ENCODE measurements around the gene SESN1. TPM values are rescaled to one million over a fixed set of nuclear protein-coding genes. Genes with fewer than 3 reads are reported as not detected.
"Not testable (repeated sequence)": the region's sequence is repeated elsewhere in the genome, so short reads cannot be mapped to it uniquely, and the experiment has no call there.

The SESN1 gene
- total RNA-seq, 2 experiments from 2014 or later, result 9.3 to 10.6 TPM

DNA sequence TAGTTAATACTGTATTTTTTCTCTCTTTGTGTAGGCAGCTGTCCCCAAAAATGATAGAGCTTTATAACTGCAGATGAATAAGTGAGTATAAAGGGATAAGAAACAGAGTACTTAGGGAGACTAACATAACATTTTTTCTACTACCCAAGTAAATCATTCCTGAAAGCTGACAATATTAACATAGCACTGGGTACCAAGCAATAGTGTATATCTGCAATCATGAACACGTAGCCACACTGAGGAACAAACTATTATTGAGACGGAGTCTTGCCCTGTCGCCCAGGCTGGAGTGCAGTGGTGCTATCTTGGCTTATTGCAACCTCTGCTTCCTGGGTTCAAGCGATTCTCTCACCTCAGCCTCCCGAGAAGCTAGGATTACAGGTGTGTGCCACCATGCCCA lies 105.9 kb downstream of the SESN1 start:
- H3K36me3 Mint-ChIP-seq, result peaks cover 37% of the 10 kb centered on the region
- H3K4me3 Mint-ChIP-seq, result no peak overlapping the region
- no peaks in the 10 kb centered on the region for H3K9me3 Mint-ChIP-seq
- no peaks in the 10 kb centered on the region for H3K4me1 Mint-ChIP-seq (ENCODE audit: low read depth)
- no peaks in the 10 kb centered on the region for H3K27me3 Mint-ChIP-seq
- H3K27ac Mint-ChIP-seq, result no peak overlapping the region
- ChIA-PET POLR2A (no interaction called here), CTCF (no interaction called here)
- intact Hi-C loops (cut with micrococcal nuclease), result no loop called here
- DNase-seq, result no peak

DNA sequence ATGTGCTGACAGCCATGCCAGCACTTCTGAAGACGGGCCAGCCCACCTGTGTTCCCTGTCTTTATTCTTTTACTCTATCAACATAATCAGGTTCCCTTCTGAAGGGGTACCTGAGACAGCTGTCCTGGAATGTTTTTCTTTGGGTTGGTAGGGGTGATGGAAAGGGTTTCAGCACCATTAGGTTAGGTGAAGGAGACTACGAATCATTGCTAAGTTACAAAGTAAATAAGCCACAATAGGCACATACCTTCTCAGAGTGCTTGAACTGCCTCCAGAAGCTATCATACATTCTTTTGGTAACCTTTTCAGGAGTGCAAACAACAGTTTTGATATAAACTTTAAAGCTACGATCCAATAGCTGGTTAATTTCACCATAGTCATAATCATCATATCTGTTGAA lies 106.3 kb downstream of the SESN1 start:
- Mint-ChIP-seq H3K9me3 (no peaks in the 10 kb centered on the region), H3K27me3 (no peaks in the 10 kb centered on the region), H3K4me1 (ENCODE audit: low read depth) (no peaks in the 10 kb centered on the region), H3K4me3 (no peak overlapping the region), H3K36me3 (peaks cover 37% of the 10 kb centered on the region), H3K27ac (no peak overlapping the region)
- DNase-seq, result no peak
- CTCF ChIA-PET, result interaction anchor here (0.9 kb wide), 1 partner anchor 19 kb away, joined by 3 read pairs; no protein-coding TSS in a partner anchor
- POLR2A ChIA-PET, result no interaction called here
- intact Hi-C loops (cut with micrococcal nuclease), result no loop called here

DNA sequence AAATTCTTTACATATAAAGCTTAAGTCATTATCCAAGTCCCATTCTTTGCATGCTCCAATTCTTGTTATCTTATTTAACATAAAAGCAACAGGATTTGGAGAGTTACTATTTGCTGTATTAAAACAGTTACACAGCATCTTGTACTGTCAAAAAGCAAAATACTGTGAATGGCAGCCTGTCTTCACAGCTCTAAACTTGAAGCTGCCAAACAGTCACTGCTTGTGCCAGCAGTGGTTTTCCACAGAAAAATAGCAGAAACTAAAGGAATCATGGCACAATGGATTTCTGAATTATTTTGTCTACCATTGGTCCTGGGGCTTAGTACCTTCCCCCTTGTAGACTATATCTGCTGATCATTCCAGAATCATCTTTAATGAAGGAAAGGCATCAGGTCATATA lies 107.5 kb downstream of the SESN1 start:
- ChIA-PET POLR2A (interaction anchor here (0.6 kb wide), 1 partner anchor 121 kb away, joined by 4 read pairs; no protein-coding TSS in a partner anchor), CTCF (interaction anchor here (0.8 kb wide), 1 partner anchor 32 kb away, joined by 3 read pairs; no protein-coding TSS in a partner anchor)
- no peak for DNase-seq
- Mint-ChIP-seq H3K4me3 (no peak overlapping the region), H3K4me1 (ENCODE audit: low read depth) (no peaks in the 10 kb centered on the region), H3K27me3 (no peaks in the 10 kb centered on the region), H3K36me3 (peaks cover 35% of the 10 kb centered on the region), H3K9me3 (no peaks in the 10 kb centered on the region), H3K27ac (no peak overlapping the region)
- intact Hi-C loops (cut with micrococcal nuclease), result no loop called here

DNA sequence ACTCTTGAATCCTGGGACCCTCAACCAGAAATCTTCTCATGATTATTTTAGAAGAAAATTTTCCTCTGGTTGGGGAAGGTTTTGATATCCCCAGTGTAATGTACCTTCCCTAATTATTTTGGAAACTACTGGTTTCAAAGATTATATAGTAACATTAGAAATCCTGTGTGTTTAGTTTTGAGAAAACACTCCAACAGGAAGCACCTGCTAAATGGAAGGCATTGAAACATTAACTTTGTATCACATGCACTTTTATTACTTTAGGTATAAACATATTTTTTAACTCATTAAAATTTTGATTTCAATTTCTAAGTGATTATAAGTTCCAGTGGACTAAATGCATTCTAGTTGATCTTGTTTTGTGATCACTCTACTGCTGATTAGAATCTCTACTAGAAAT lies 109.3 kb downstream of the SESN1 start:
- Mint-ChIP-seq H3K9me3 (peaks cover 2% of the 10 kb centered on the region), H3K4me1 (ENCODE audit: low read depth) (no peaks in the 10 kb centered on the region), H3K36me3 (peaks cover 24% of the 10 kb centered on the region), H3K4me3 (no peak overlapping the region), H3K27ac (no peak overlapping the region), H3K27me3 (no peaks in the 10 kb centered on the region)
- ChIA-PET POLR2A (no interaction called here), CTCF (no interaction called here)
- DNase-seq, result no peak
- intact Hi-C loops (cut with micrococcal nuclease), result no loop called here

DNA sequence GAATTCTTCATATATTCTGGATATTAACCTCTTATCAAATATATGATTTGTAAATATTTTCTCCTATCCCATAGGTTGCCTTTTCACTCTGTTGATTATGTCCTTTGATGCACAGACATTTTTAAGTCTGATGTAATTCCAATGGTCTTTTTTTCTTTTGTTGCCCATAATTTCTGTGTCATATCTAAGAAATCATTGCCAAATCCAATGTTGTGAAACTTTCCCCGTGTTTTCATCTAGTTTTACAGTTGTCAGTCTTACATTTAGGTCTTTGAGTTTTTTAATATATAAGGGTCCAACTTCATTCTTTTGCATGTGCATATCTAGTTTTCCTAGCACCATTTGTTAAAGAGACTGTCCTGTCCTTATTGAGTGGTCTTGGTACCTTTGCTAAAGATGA lies 111.5 kb downstream of the SESN1 start:
- CTCF ChIA-PET, result no interaction called here
- H3K27me3 Mint-ChIP-seq, result no peaks in the 10 kb centered on the region
- intact Hi-C loops (cut with micrococcal nuclease), result no loop called here
- no peaks in the 10 kb centered on the region for H3K4me1 Mint-ChIP-seq (ENCODE audit: low read depth)
- no peak overlapping the region for H3K4me3 Mint-ChIP-seq
- DNase-seq, result no peak
- peaks cover 20% of the 10 kb centered on the region for H3K9me3 Mint-ChIP-seq
- H3K27ac Mint-ChIP-seq, result no peak overlapping the region
- H3K36me3 Mint-ChIP-seq, result peaks cover 23% of the 10 kb centered on the region
- POLR2A ChIA-PET, result no interaction called here

DNA sequence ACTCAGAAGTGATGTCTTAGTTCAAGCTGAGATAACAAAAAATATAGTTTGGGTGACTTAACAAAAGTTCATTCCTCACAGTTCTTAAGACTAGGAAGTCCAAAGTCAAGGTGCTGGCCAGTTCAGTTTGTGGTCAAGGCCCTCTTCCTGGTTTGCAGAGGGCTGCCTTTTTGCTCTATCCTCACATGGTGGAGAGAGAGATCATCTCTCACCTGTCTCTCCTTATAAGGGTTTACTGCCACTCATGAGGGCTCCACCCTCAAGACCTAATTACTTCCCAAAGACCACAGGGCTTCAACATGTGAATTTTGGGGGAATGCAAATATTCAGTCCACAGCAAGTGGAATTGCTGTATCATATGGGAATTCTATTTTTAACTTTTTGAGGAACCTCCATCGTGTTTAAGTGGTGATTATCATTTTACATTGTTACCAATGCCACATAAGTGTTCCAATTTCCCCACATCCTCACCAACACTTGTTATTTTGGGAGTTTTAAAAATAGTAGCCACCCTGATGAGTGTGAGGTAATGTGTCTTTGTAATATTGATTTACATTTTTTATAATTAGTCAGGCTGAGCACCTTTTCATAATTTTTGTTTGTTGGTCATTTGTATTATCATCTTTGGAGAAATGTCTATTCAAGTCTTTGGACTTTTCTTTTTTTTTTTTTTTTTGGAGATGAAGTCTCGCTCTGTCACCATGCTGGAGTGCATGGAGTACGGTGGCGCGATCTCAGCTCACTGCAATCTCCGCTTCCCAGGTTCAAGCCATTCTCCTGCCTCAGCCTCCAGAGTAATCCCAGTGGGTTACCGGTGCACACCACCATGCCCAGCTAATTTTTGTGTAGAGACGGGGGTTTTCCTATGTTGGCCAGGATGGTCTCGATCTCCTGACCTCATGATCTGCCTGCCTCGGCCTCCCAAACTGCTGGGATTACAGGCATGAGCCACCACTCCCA lies 112.2 kb downstream of the SESN1 start:
- intact Hi-C loops (cut with micrococcal nuclease), result no loop called here
- CTCF ChIA-PET, result interaction anchor here (0.6 kb wide), 1 partner anchor 46 kb away, joined by 3 read pairs; no protein-coding TSS in a partner anchor
- Mint-ChIP-seq H3K27ac (no peak overlapping the region), H3K27me3 (no peaks in the 10 kb centered on the region), H3K4me3 (no peak overlapping the region), H3K4me1 (ENCODE audit: low read depth) (no peaks in the 10 kb centered on the region), H3K36me3 (peaks cover 26% of the 10 kb centered on the region), H3K9me3 (peaks cover 27% of the 10 kb centered on the region)
- no peak for DNase-seq
- POLR2A ChIA-PET, result no interaction called here

DNA sequence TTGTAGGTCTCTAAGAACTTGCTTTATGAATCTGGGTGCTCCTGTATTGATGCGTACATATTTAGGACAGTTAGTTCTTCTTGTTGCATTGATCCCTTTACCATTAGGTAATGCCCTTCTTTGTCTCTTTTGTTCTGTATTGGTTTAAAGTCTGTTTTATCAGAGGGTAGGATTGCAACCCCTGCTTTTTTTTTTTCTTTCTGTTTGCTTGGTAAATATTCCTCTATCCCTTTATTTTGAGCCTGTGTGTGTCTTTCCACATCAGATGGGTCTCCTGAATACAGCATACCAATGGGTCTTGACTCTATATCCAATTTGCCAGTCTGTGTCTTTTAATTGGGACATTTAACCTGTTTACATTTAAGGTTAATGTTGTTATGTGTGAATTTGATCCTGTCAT lies 116.0 kb downstream of the SESN1 start:
- H3K27ac Mint-ChIP-seq; POLR2A ChIA-PET; intact Hi-C loops (cut with micrococcal nuclease); H3K4me1 Mint-ChIP-seq (ENCODE audit: low read depth); CTCF ChIA-PET; H3K27me3 Mint-ChIP-seq; H3K4me3 Mint-ChIP-seq; DNase-seq: not testable (repeated sequence)
- peaks cover 19% of the 10 kb centered on the region for H3K36me3 Mint-ChIP-seq
- H3K9me3 Mint-ChIP-seq, result peaks cover 39% of the 10 kb centered on the region

DNA sequence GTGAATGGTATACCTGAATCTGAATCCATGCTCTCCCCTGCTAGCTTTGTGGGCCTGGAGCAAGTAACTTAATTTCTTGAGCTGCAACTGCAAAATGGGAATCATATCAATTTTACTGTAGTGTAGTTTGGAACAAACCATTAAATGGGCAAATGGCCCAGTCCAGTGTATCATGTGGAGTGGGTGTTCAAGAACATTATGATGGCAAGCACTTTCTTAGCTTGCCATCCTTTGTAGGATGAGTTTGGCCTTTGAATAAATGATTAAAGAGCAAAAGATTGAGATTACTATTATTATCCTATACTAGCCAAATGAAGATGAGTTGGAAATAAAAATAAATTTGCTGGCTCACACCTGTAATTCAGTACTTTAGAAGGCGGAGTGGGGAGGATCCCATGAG lies 120.4 kb downstream of the SESN1 start:
- ChIA-PET CTCF (no interaction called here), POLR2A (no interaction called here)
- Mint-ChIP-seq H3K9me3 (peaks cover 28% of the 10 kb centered on the region), H3K36me3 (peaks cover 11% of the 10 kb centered on the region), H3K27ac (no peak overlapping the region), H3K4me3 (no peak overlapping the region), H3K27me3 (no peaks in the 10 kb centered on the region), H3K4me1 (ENCODE audit: low read depth) (no peaks in the 10 kb centered on the region)
- intact Hi-C loops (cut with micrococcal nuclease), result no loop called here
- no peak for DNase-seq

DNA sequence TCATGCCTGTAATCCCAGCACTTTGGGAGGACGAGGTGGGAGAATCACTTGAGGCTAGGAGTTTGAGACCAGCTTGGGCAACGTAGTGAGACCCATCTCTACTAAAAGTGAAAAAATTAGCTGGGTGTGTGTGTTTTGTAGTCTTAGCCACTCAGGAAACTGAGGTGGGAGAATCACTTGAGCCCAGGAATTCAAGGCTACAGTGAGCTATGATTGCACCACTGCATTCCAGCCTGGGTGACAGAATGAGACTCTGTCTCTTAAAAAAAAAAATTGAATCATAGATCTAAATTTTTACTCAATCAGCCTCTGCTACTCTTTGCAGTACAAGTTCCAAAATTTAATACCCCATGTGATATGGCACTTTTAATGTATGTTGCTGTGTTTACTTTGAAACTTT lies 124.9 kb downstream of the SESN1 start:
- Mint-ChIP-seq H3K4me3 (no peak overlapping the region), H3K9me3 (no peaks in the 10 kb centered on the region), H3K27ac (no peak overlapping the region), H3K4me1 (ENCODE audit: low read depth) (peaks cover 2% of the 10 kb centered on the region), H3K36me3 (no peaks in the 10 kb centered on the region), H3K27me3 (no peaks in the 10 kb centered on the region)
- ChIA-PET CTCF (no interaction called here), POLR2A (no interaction called here)
- no peak for DNase-seq
- intact Hi-C loops (cut with micrococcal nuclease), result no loop called here

DNA sequence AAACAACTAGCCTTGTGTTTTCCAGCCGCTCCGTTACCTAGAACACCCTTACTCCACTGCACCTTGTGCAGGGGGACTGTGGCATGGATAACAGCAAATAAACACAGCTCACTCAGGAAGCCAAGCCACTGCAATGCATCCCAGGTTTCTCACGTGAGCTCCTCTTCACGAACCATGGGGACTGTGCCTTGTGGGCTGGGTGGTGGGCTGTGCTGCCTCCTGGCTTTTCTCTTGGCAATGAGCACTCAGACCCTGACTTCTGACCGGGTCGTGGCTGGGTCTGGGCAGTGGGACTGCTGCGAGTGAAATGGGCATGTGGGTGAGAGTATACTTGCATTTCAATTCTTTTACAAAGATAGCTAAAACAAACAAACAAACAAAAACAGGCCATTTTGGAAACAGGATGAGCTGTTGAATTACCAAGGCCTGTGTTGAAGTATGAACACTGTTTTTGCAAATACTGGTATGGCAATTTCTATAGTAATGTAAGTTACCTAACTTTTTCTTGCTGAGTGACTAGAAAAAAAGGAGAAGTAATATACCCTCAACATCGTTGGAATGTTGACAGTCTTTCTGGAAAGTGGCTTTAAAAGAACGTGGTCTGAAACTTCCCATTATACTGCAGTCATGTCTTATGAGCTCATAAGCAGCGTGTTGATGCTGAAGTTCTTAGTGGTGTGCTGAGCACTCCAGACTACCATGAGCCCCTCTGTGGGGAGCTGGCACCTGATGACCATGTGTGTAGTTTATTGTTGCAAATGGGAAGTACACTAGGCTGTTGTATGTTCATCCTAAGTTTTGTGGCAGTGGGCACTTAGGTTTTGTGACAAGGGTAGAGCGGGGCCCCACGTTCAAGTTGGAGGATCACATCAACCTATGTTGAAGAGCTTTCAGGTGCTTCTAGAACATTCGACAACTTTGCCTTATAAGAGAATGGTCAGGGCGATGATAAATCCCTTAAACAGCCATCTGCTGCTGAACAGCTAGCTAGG lies 126.0 kb downstream of the SESN1 start:
- no peak for DNase-seq
- H3K4me1 Mint-ChIP-seq (ENCODE audit: low read depth), result peaks cover 2% of the 10 kb centered on the region
- H3K4me3 Mint-ChIP-seq, result no peak overlapping the region
- H3K9me3 Mint-ChIP-seq, result no peaks in the 10 kb centered on the region
- H3K36me3 Mint-ChIP-seq, result no peaks in the 10 kb centered on the region
- no peak overlapping the region for H3K27ac Mint-ChIP-seq
- POLR2A ChIA-PET, result no interaction called here
- H3K27me3 Mint-ChIP-seq, result no peaks in the 10 kb centered on the region
- CTCF ChIA-PET, result no interaction called here
- intact Hi-C loops (cut with micrococcal nuclease), result no loop called here

DNA sequence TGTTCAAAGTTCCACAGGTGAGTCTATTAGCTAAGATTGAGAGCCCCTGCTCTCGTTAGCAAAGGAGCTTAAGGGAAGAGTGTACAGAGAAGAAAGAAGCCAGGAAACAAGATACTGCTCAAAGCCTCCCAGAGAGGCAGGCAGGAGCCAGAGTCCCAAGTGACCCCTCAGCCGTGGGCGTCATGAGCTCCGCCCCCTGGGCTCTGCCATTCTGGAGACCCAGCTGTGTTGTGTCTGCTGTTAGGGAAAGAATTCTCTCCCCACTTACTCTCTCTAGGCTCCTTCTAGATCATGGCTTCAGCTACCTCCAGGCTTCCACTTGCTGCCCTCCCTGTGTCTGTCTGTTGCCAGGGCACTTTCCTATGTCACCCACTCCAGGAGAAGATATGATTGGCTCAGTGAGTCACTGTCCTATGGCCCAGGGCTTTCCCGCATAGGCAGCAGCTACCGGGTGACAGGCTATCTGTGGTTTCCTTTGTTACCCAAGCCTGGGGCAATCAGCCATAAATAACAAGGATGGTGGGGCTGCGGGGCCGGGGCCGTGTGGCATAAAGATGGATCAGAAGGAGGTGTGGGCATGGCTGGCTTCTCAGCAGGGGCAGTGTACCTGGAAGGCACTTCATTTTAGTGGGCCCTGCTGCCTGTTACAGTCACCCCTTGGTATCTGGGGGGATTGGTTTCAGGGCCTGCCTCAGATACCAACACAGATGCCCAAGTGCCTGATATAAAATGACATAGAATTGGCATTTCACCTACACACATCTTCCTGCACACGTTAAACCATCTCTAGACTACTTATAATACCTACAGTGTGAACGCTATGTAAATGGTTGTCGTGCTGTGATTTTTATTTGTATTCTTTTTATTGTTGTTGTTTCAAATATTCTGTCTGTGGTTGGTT lies 127.5 kb downstream of the SESN1 start:
- DNase-seq, result peak; percentile 53
- Mint-ChIP-seq H3K27ac (no peak overlapping the region), H3K36me3 (no peaks in the 10 kb centered on the region), H3K4me3 (no peak overlapping the region), H3K27me3 (no peaks in the 10 kb centered on the region), H3K9me3 (no peaks in the 10 kb centered on the region), H3K4me1 (ENCODE audit: low read depth) (peaks cover 2% of the 10 kb centered on the region)
- POLR2A ChIA-PET, result no interaction called here
- CTCF ChIA-PET, result no interaction called here
- intact Hi-C loops (cut with micrococcal nuclease), result no loop called here

DNA sequence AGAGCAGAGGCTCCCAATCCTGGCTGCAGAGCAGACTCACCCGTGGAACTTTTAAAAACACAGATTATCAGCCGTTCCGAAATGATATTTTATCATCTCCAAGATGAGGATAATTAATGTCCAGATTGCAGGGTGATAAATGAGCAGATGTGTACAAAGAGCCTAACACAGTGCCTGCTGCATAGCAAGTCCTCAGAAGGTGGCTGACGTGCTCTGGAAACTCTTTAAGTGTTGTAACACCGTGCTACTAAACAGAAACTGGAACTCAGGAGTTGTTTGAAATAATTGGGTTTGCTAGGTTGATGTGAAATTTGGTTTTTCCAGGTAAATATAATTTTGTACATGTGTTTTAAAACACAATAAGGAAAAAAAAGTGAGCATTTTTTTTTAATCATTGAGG lies 128.4 kb downstream of the SESN1 start:
- DNase-seq, result no peak
- Mint-ChIP-seq H3K36me3 (no peaks in the 10 kb centered on the region), H3K9me3 (no peaks in the 10 kb centered on the region), H3K4me3 (no peak overlapping the region), H3K4me1 (ENCODE audit: low read depth) (peaks cover 2% of the 10 kb centered on the region), H3K27me3 (no peaks in the 10 kb centered on the region), H3K27ac (no peak overlapping the region)
- CTCF ChIA-PET, result no interaction called here
- intact Hi-C loops (cut with micrococcal nuclease), result no loop called here
- POLR2A ChIA-PET, result no interaction called here
